GM19035 (cell line): ENCODE results near the gene SUN1.
"Not testable (repeated sequence)": the region's sequence is repeated elsewhere in the genome, so short reads cannot be mapped to it uniquely, and the experiment has no call there.

Experiments used
- ATAC-seq: cut with Tn5 transposase; IDR thresholded peaks from one replicate; pipeline ENCODE4 v1.9.1; 2021; ENCODE audit not compliant: unreplicated experiment

SUN1 gene

DNA sequence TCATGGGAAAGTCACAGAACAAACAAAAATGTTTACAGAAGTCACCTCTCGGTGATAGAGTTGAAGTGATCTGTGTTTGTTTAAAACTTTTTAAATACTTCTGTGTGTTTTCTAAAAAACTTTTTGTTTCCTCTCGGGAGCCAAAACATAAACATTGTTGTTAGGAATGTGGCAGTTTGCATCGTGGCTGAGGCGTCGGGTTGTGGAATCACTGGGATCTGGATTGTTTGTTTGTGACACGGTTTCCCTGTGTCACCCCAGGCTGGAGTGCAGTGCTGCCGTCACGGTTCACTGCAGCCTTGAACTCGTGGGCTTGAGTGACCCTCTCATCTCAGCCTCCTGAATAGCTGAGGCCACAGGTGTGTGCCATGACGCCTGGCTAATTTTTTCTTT lies 29.0 kb upstream of the SUN1 start:
- ATAC-seq = no peak

DNA sequence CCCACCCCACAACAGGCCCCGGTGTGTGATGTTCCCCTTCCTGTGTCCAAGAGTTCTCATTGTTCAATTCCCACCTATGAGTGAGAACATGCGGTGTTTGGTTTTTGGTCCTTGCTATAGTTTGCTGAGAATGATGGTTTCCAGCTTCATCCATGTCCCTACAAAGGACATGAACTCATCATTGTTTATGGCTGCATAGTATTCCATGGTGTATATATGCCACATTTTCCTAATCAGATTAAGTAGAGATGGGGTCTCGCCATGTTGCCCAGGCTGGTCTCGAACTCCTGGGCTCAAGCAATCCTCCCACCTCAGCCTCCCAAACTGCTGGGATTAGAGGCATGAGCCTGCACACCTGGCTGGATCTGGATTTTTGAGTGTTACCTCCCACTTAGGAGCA lies 28.5 kb upstream of the SUN1 start:
- ATAC-seq = not testable (repeated sequence)

DNA sequence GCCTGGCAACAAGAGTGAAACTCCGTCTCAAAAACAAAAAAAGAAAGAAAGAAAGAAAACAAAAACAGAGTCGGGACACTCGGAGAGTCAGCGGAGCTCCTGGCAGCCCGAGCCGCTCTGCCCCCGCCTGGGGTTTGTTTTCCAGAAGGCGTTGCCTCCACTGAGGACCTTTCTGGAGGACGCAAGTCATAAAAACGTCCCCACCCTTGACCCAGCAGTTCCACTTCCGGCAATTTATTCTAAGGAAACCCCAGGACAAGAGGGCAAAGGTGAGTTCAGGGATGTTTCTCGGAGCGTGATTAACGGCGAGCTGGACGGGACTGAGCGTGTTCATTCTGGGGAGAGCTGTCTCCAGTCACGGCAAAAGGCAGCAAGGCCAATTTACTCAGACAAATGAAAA lies 27.0 kb upstream of the SUN1 start:
- no peak for ATAC-seq

DNA sequence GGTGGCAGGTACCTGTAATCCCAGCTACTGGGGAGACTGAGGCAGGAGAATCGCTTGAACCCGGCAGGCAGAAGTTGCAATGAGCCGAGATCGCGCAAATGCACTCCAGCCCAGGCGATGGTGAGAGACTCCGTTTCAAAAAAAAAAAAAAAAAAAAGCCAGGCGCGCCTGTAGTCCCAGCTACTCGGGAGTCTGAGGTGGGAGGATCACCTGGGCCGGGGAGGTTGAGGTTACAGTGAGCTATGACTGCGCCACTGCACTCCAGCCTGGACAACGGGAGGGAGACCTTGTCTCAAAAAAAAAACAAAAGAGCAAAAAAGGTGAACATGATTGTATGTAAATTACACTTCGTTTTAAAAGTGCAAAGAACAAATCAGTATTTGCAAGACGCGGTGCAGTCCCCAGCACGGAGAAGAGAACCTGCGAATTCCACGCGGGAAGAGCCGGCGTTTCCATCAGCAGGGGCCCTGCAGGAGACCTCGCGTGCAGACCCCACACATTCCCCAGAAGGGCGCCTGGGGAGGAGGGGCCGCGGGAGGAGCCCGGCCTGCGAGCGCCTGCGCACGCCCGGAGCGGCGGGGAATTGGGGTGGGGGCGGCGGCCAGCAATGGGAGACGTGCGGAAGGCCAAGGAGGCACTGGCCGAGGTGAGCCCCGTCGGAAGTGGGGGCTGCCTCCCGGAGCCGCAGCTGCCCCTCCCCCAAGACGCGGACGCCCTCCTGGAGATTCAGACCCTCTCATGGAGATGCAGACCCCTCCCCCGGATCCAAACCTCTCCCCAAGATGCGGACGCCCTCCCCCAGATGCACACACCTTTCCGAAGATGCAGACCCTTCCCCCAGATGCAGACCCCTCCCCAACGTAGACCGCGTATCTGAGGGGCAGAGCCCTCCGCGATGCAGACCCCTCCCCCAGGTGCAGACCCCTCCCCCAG lies 16.7 kb upstream of the SUN1 start:
- no peak for ATAC-seq

DNA sequence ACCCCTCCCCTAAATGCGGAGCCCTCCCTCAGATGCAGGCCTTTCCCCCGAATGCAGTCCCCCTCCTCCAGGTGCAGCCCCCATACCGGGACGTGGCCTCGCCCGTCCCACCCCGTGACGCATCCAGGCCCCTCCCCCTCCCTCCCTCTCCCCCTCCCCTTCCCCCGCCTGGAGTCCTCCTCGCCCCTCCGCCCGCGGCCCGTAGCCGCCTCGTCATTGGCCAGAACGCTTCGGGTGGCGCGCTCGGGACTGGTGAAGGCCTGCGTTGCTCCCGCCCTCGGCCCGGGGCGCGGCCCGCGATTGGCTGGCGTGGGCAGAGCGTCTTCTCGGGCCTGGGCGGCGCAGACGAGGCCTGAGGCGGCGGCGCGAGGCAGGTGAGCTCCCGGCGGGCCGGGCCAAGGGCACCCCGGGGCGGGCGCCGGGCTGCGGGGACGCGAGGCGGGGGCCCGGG lies 16.0 kb upstream of the SUN1 start:
- peak; percentile 88 for ATAC-seq

DNA sequence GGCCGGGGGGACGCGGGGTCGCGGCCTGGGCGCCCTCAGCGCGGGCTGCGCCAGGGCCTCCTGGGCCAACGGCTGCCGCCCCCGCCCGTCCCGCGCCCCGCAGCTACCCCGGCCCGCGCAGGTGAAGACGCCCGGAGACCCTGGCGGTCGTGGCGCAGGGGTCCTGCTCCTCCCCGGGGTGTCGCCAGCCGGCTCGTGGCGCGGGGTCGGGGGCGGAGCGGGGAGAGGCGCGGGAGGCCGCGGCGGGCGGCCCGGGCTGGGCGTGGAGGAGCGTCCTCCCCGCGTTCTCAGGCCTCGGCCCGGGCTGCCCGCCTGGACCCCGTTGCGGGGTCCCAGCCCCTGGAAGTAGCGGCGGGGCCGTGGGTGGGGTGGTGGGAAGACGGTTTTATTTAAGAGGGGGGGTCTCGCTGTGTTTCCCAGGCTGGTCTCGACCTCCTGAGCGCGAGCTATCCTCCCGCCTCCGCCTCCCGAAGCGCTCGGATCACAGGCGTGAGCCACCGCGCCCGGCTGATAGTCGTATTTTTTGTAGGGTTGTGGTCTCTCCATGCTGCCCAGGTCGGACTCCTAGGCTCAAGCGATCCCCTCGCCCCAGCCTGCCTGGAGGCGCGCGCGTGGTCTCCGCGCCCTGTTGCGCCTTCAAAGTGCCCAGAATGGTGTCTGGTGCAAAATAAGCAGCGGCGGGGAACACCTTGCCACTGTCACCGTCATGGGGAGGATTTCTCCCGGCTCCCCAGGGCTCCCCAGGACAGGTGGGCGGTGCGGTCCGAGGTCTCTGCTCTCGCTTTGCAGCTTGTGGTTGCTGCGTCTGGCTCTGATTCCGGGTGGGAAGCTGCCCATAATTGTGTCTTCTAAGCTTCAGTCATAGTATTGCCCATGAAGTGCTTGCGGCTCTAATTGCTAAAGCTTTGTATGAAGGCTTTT lies 15.3 kb upstream of the SUN1 start:
- ATAC-seq = peak; percentile 10

DNA sequence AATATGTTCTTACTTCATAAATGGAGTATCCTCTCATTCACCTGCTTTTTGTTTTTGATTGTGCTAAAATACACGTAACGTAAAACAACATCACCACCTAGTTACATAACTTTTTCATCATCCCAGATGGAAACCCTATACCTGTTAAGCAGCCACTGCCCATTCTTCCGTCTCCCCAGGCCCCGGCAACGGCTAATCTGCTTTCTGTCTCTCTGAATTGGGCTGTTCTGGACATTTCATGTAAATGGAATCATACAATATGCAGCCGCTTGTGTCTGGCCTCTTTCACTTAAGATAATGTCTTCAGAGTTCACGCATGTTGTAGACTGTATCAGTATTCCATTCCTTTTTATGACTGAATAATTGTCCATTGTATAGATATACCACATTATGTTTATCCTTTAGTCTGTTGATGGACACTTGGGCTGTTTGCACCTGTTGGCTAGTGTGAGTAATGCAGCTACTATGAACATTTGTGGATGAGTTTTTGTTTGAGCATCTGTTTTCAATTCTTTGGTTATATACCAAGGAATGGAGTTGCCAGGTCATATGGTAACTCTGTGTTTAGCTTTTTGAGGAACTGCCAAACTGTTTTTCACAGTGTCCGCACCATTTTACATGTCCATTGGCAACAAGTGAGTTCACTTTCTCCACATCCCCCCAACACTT lies 14.1 kb upstream of the SUN1 start:
- ATAC-seq = no peak

DNA sequence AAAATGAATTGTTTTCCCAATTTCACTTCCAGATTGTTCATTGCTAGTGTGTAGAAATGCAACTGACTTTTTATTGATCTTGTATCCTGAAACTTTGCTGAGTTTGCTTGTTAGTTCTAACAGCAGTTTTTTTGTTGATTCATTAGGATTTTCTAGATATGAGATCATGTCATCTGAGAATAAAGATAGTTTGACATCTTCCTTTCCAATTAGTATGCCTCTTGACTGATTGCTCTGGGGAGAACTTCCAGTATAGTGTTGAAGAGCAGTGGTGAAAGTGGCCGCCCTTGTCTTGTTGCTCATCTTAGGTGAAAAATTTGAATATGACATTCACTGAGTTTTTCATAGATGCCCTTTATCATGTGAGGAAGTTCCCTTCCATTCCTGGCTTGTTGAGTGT lies 11.9 kb upstream of the SUN1 start:
- ATAC-seq = no peak

DNA sequence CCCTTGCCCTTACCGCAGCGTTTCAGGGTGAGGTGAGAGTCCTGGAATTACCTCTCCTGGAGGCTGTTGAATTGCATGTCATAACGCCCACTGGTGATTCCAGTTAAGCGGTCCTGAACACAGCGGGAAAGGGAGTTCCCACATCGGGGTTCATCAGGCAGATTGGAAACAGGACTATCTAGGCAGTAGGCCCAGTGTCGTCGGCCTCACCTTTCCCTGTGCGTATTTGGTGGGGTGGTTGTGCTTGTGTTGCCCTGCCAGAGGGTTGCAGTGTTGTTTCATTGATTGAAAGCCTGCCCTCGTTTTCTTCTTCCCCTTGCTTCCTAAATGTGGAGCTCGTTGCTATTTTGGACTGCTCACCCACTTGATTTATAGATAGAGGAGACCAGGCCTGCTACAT lies 10.6 kb upstream of the SUN1 start:
- no peak for ATAC-seq

DNA sequence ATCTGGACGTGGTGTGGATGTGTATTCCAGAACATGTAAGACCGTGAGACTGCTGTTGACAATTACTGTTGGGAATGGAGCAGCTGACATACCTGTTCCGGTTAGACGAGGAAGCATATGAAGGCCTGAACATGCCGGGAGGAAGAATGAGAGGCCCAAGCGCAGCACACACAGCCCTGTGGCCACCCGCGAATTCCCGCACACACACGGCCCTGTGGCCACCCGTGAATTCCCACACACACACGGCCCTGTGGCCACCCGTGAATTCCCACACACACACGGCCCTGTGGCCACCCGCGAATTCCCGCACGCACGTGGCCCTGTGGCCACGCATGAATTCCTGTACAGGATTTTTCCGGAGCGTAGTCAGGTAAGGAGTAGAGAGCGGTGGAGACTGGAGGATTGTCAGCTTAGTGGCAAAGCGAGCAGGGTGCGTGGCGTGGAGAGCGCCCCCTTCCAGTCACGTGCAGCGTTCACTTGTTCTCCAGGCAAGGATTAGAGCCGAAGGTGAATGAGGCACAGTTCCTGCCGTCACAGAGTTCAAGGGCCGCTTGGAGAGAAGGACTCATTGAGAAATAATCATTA lies 9.5 kb upstream of the SUN1 start:
- no peak for ATAC-seq

DNA sequence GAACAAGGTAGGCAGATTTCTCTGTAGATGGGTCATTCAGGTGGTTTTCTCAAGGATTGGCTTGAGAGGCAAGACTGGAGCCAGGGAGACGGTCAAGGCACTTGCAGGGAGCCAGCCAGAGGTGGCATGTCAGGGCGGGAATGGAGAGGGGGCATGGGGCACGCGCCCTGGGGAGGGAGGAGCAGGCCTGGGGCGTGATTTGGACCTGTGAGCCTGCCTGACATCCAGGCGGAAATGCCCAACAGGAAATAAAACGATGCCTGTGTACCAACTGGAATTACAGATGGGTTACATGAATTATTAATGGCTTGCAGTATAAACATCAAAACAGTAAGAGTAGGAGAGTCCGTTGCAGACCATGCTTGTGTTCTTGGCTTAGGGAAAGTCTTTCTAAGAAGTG lies 8.6 kb upstream of the SUN1 start:
- ATAC-seq = no peak

DNA sequence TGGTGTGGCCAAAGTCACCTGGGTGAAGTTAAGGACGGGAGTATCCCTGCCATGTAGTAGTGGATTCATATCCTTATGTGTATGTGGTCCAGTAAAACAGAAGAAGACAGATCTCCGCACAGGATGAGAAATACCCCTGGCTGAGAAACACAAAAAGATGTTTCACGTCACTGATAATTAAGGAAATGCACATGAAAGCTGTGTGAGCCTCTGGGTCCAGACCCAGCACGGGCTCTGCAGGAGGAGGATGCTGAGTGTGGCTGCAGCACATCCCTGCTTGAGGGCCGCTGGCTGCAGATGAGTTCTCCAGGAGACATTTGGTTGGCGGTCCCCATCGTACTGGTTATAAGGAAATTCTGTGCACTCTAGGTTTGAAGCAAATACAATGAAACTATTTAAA lies 8.2 kb upstream of the SUN1 start:
- ATAC-seq = no peak

DNA sequence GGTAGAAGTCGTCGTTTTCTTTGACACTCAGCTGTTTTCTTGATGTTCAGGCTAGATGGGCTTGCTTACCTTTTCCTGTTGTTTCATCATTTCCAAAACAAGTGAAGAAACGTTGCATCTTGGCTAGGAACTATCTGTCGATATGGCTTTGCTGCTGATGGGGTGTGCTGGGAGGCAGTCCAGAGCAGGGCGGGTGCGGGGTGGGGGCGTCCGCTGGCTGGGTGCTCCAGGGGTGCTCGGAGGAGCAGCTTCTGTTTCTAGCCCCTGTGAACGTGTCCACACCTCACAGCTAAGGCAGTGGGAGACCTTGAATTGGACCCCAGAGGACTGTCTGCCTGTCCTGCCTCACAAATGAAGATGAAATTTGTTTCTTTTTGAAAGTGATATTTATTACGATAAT lies 7.6 kb upstream of the SUN1 start:
- ATAC-seq = no peak

DNA sequence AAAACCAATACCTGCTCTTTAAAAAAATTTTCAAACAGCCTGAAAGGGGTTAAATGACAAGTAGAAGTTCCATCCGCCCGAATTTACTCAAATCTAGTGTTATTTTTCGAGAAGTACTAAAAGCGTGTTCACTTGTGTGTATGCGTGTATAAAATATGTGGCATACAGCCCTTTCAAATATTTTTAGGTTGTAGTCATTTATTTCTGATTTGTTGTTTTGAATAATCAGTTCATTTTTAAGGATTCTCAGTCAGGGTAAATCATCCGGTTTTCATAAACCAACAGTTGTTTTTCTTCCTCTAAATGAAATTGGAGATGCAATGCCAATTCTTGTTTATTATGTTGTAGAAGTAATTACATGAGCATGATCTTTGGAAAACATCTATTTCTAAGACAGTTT lies 6.9 kb upstream of the SUN1 start:
- ATAC-seq = no peak

DNA sequence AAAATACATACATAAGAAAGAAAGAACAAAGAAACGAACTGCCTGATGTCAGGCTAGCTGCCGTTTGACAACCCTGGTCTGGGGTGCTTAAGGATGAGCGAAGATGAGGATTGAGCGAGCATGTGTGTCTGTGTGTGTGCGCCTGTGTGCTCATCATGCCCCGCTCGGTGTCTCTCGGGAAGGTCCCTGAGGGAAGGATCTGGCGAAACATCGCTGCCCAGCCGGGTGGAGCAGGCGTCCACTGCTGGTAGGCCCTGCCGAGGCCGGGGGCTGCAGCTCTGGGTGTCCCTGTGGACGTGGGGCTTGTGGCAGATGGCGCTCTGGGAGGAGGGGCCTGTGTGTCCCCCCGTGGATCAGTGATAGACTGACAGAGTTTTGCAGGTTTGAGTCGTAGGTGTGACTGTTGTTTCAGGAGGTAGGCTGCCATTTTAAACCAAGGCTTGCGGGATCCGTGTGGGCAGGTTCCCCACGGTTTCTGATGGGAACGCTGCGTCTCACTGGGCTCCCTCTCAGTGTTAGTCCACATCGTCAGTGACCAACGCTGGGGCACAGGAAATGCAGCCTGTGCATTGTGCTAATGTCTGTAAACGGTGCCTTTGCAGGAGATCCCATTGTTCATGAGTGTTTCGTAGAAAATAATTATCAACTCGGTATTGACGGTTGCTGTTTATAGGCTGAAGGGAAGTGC lies 5.9 kb upstream of the SUN1 start:
- no peak for ATAC-seq

DNA sequence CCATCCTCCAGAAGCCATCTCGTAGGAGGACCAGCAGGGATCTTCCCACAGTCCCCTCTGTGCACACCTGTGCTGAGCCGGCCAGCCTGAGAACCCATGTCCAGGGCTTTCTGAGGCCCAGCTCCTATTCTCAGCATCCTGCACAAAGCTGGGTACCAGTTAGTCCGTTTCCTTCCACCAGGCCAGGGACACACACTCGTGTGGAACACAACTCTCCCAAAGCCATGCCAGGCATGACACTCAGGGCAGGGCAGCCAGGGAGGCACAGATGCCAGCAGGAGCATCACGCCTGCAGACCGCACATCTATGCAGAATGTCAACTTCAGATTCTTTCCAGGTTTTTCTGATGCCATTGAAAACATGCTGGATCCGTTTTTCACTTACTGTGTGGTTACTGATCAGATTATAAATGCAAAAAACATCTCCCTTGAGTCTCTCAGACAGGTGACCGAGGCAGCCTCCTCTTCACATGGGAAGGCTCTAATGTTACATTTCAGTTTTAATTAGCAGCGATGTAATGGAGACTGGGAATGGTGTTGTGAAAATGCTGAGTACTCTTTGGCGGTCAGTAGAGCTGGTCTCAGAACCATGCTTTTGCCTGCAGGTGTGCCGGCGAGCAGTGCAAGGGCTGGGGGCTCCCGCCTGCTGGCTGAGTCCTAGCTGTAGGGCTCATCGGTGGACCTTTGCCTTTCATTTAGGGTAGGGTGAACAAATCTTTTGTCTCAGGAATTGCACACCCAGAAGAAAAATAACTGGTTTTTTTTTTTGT lies 3.3 kb upstream of the SUN1 start:
- no peak for ATAC-seq

DNA sequence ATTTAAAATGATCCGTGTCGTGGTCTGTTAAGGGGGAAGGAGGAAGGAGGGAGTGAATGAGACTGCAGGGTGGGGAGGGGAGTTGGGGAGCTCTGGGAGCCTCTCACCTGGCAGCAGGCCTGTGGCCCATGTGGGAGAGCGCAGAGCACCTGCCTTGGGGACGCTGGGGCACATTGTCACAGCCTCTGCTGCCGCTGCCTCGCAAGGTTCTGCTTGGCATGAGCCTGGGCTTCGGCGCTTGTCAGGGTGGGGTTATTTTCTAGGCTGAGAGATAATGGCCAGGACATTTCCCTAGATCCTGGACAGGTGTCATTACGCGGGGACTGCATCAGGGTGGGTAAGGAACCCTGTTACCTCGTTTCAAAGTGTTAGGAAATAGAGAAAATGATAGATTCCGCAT lies 2.2 kb upstream of the SUN1 start:
- ATAC-seq = no peak

DNA sequence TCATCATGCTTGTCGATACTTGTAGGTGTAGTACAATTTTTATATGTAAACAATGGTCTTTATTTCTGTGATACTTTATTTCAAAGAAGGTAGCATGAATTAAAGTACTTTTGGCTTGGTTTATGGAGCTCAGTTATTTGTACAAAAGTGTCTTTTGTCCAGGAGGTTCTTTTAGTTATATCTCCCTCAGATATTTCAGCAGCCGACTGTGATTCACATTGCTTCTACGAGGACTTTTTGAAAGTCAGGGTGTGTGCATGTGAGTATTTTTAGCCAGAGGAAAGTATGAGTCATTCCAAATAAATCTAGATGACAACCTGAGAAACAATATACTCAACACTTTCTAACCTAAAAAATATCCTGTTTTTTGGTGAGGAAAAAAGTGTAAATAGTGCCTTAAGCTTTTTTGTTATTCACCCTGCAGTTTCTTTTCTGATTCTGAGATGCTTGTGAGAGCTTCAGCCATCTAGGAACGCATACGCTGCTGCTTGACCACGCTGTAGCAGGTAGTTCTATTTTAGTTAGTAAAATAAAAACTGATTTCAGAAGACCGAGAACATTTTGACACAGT lies 595 bp upstream of the SUN1 start:
- ATAC-seq = peak; percentile 71

DNA sequence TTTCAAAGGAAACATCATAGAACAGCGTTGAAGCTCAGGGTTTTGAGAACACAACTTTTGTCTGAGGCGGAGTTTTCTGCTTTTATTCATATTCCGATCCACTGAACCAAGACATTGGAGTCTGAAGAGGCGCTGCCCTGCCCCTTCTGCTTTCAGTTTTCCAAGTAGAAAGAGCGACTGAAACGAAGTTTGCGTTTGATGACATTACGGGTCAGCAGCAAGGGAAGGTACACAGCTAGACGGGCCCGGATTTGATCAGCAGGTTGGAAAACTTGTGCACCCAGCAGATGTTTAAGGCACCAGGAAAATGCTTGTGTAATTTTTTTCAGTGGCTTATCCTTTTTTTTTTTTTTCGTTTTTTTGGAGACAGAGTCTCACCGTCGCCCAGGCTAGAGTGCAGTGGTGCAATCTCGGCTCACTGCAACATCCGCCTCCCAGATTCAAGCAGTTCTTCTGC lies 720 bp downstream of the SUN1 start:
- no peak for ATAC-seq
